Mammary epithelial cell (primary cell): ENCODE data around the gene PARP8.

Experiments used
- EZH2 ChIP-seq: IDR thresholded peaks from 2 replicates; pipeline ENCODE4 v1.6.1; 2012; ENCODE audit warnings: low read length, inconsistent platforms, borderline replicate concordance
- TF ChIP-seq, protein P1 (sequence below), 2 donors: IDR thresholded peaks in 1 of 2; conservative IDR thresholded peaks in 1 of 2; 2 replicates each; pipeline ENCODE4 v1.5.1; 2011 to 2012; ENCODE audit warnings: inconsistent platforms in 2 of 2, low read length in 2 of 2, mild to moderate bottlenecking in 2 of 2, control low read depth in 1 of 2, low read depth in 1 of 2; ENCODE audit not compliant: insufficient read depth in 1 of 2; ENCODE audit errors: extremely low read depth in 1 of 2

DNA sequence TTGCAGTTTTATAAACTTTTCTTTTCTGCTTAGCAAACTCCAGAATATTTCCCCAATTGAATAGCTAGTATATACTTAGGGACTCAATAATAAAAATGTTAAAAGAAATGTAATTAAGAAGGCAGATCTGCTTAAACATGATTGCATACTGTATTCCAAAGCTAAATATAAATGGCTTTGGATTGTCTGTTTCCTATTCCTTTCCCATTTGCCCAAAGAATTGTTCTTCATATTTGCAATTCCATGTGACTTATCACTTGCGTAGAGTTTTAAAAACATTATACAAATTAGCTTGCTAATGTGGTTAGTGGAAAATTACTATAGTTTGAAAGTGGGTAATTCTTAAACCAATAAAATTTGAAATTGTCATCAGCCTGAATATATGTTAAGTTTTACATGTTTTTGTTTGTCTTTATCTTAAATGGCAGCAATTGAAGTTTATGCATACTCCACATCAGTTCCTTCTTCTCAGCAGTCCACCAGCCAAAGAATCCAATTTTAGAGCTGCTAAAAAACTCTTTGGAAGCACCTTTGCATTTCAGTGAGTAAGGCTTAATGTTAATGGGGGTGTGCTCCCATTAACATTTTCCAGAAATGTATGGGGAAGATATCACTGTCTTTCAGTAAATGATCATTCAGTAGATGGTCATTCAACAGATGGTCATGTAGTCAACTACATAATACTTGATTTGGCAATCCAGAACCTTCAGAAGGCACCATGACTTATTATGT, 161.2 kb downstream of the PARP8 start:
- TF ChIP-seq, protein P1, sequence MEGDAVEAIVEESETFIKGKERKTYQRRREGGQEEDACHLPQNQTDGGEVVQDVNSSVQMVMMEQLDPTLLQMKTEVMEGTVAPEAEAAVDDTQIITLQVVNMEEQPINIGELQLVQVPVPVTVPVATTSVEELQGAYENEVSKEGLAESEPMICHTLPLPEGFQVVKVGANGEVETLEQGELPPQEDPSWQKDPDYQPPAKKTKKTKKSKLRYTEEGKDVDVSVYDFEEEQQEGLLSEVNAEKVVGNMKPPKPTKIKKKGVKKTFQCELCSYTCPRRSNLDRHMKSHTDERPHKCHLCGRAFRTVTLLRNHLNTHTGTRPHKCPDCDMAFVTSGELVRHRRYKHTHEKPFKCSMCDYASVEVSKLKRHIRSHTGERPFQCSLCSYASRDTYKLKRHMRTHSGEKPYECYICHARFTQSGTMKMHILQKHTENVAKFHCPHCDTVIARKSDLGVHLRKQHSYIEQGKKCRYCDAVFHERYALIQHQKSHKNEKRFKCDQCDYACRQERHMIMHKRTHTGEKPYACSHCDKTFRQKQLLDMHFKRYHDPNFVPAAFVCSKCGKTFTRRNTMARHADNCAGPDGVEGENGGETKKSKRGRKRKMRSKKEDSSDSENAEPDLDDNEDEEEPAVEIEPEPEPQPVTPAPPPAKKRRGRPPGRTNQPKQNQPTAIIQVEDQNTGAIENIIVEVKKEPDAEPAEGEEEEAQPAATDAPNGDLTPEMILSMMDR (conservative IDR thresholded peaks at IDR 0.05 in 1 of 2, IDR thresholded peaks at IDR 0.05 in 1 of 2; ENCODE audit: extremely low read depth in 1 of 2, insufficient read depth in 1 of 2, low read depth in 1 of 2, low read length in 2 of 2) = no peak
- TF ChIP-seq EZH2 = no peak
